A549 (cell line): ENCODE results near the gene CYGB. TPM values are rescaled to one million over a fixed set of nuclear protein-coding genes. Genes with fewer than 3 reads are reported as not detected.
A peak's percentile ranks its signal among the peaks of the same experiment; 100 is the strongest.

Experiments used
- ATAC-seq, 2 experiments: fragments of 200-7000 bp in 1 of 2; fragments of >200 bp in 1 of 2; cut with Nextera tagmentation in 1 of 2; cut with Tn5 transposase in 1 of 2; 3 replicates each; pipeline versions ENCODE4 v1.8.0 to v1.9.1; 2018 to 2020; ENCODE audit warnings: mild to moderate bottlenecking in 1 of 2, moderate library complexity in 1 of 2
- CTCF ChIA-PET: fragments of 300-600 bp; sonication (Branson Sonifier 250); formaldehyde crosslinking; extraction: SDS; loops from one replicate; lab custom pipeline; 2021; ENCODE audit warnings: antibody characterized with exemption, inconsistent platforms; lab: Yijun Ruan, JAX
- POLR2A ChIA-PET: fragments of 350-600 bp; formaldehyde crosslinking; extraction: SDS; loops from one replicate; lab custom pipeline; 2021; ENCODE audit warnings: antibody characterized with exemption, inconsistent platforms; lab: Yijun Ruan, JAX
- DNase-seq, 2 experiments: peaks; one replicate each; pipeline versions ENCODE4 v3.0.0 to v3.0.0-alpha.2; 2011 to 2016; ENCODE audit warnings: low read depth in 1 of 2, low spot score in 1 of 2
- FAIRE-seq: peaks from 2 replicates; lab custom pipeline; 2011; peaks lifted over from hg19 to GRCh38; lab: Jason Lieb, UNC
- H3K27ac ChIP-seq, 2 experiments: fragments of >200 bp; sonication (Bioruptor Twin); formaldehyde crosslinking; 3 replicates each; pipeline ENCODE4 v1.5.1; 2016 to 2017
- H3K4me1 ChIP-seq: fragments of >200 bp; sonication (Bioruptor Twin); formaldehyde crosslinking; 3 replicates; pipeline ENCODE4 v1.6.1; 2016
- H3K4me2 ChIP-seq: fragments of >200 bp; sonication (Bioruptor Twin); formaldehyde crosslinking; 3 replicates; pipeline ENCODE4 v1.6.1; 2016
- H3K4me3 ChIP-seq: fragments of >200 bp; sonication (Bioruptor Twin); formaldehyde crosslinking; 3 replicates; pipeline ENCODE4 v1.5.1; 2016
- H3K9me3 ChIP-seq: fragments of >200 bp; sonication (Bioruptor Twin); formaldehyde crosslinking; 3 replicates; pipeline ENCODE4 v1.6.1; 2016
- ATOH8 ChIP-seq: fragments of 250-450 bp; sonication (Bioruptor Pico); IDR thresholded peaks from 2 replicates; pipeline ENCODE4 v1.5.0; 2020; ENCODE audit warnings: low read depth, mild to moderate bottlenecking, moderate library complexity
- BHLHE40 ChIP-seq: IDR thresholded peaks from 2 replicates; pipeline ENCODE4 v1.6.1; 2012; ENCODE audit warnings: low read depth, low read length, inconsistent platforms
- CHD2 ChIP-seq: fragments of 150-350 bp; IDR thresholded peaks from 2 replicates; pipeline ENCODE4 v1.6.1; 2014; ENCODE audit warnings: low read length; ENCODE audit not compliant: partially characterized antibody
- ESRRA ChIP-seq: fragments of 150-350 bp; IDR thresholded peaks from 2 replicates; pipeline ENCODE4 v1.6.1; 2014; ENCODE audit warnings: mild to moderate bottlenecking, low read length, borderline replicate concordance
- HDAC2 ChIP-seq: fragments of 200-600 bp; sonication (generic); IDR thresholded peaks from 2 replicates; pipeline ENCODE4 v1.6.1; 2016
- HEYL ChIP-seq: fragments of 250-450 bp; sonication (Bioruptor Pico); IDR thresholded peaks from 2 replicates; pipeline ENCODE4 v1.8.0; 2021; ENCODE audit warnings: mild to moderate bottlenecking, moderate library complexity
- HOXA7 ChIP-seq: fragments of 250-450 bp; sonication (Bioruptor Pico); IDR thresholded peaks from 2 replicates; pipeline ENCODE4 v1.5.0; 2020; ENCODE audit warnings: mild to moderate bottlenecking, moderate library complexity
- JUNB ChIP-seq: fragments of >200 bp; sonication (Bioruptor Twin); formaldehyde crosslinking; IDR thresholded peaks from 2 replicates; pipeline ENCODE4 v1.6.1; 2016
- MYC ChIP-seq: IDR thresholded peaks from 2 replicates; pipeline ENCODE4 v1.6.1; 2012; ENCODE audit warnings: mild to moderate bottlenecking, inconsistent platforms, low read length, improper control_type of control experiment, borderline replicate concordance
- PBX3 ChIP-seq: IDR thresholded peaks from 2 replicates; pipeline ENCODE4 v1.6.1; 2012
- POLR2A ChIP-seq: IDR thresholded peaks from 2 replicates; pipeline ENCODE4 v1.6.1; 2012; ENCODE audit warnings: mild to moderate bottlenecking, low read length
- REST ChIP-seq: fragments of 200-600 bp; sonication (generic); IDR thresholded peaks from 2 replicates; pipeline ENCODE4 v1.6.1; 2016; ENCODE audit warnings: antibody characterized with exemption, mild to moderate bottlenecking, moderate library complexity
- RFX5 ChIP-seq: fragments of 450-650 bp; IDR thresholded peaks from 2 replicates; pipeline ENCODE4 v1.7.1; 2014; ENCODE audit warnings: antibody characterized with exemption, mild to moderate bottlenecking, moderate library complexity
- SREBF2 ChIP-seq: fragments of 450-650 bp; IDR thresholded peaks from 2 replicates; pipeline ENCODE4 v1.6.1; 2014; ENCODE audit warnings: mild to moderate bottlenecking, moderate library complexity
- TP53 ChIP-seq: fragments of 250-450 bp; sonication (Bioruptor Pico); IDR thresholded peaks from 2 replicates; pipeline ENCODE4 v1.5.0; 2021; ENCODE audit warnings: mild to moderate bottlenecking, moderate library complexity
- WGBS: methylation state at CpG from one replicate; pipeline ENCODE4 v1.1.6; 2017; ENCODE audit errors: missing lambda C conversion rate; 5-methylcytosine and 5-hydroxymethylcytosine counted together
- polyA plus RNA-seq, 4 experiments: library from polyadenylated mRNA; depleted of rRNA in 3 of 4; stranded (reverse); fragments of >200 nt; fragmentation: RNase III in 1 of 4; extraction: RNeasy Plus Mini Kit Qiagen cat#74134 plus additional on column Dnase treatment in 1 of 4; gene quantifications; 2 replicates in 3 of 4; 3 replicates in 1 of 4; pipeline ENCODE4 v1.2.3, GENCODE V29; 2011 to 2017
- TF ChIP-seq, protein P1 (sequence below): fragments of >200 bp; sonication (Bioruptor Twin); formaldehyde crosslinking; IDR thresholded peaks from 3 replicates; pipeline ENCODE4 v1.5.1; 2016
- TF ChIP-seq, protein P2 (sequence below): IDR thresholded peaks from 2 replicates; pipeline ENCODE4 v1.6.1; 2012; ENCODE audit warnings: low read depth, borderline replicate concordance

CYGB gene
- polyA plus RNA-seq, 2 of the 4 experiments (the other 2 are of a cell fraction) = 1.1 TPM

DNA sequence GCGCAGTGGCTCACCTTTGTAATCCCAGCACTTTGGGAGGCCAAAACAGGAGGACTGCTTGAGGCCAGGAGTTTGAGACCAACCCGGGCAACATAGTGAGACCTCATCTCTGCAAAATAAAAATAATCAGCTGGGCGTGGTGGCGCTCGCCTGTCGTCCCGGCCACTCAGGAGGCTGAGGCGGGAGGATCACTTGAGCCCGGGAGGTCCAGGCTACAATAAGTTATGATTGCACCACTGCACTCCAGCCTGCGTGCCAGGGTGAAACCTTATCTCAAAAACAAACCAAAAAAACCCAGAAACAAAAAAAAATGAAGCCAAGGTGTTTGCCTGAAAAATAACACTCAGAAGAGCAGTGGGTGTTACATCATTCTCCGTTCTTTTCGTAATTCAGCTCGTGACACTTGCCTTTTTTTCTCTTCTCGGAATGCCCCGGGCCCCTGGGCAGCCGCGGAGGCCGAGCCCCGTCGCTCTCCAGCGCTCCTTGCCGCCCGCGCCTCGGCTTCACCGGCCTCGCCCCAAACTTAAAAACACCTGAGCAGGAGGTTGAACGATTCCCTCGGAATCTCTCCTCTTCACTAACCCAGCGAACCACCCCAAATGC is 19.4 kb upstream of the CYGB start (continued):
- TF ChIP-seq HOXA7 = 0 out of 2 replicates have a peak, but pooled peaks have one; percentile 15
- no peak for TF ChIP-seq HEYL
- TF ChIP-seq POLR2A = no peak
- TF ChIP-seq JUNB = no peak
- no peak for TF ChIP-seq CHD2

GRCh38 chr17:76554131-76554530 is 16.6 kb upstream of the CYGB start:
- Histone ChIP-seq H3K4me1 (peaks cover 33% of the 10 kb centered on the region), H3K4me3 (no peak overlapping the region), H3K27ac (peak overlapping the region in 1 of 2 experiments; percentile 17; a peak in 1 of 6 replicates), H3K9me3 (no peaks in the 10 kb centered on the region), H3K4me2 (no peak overlapping the region)
- no peak for DNase-seq
- WGBS = 76% methylated on average over 6 of the region's 6 CpGs
- ChIA-PET CTCF (interaction anchor here (0.6 to 15.7 kb wide), 4 partner anchors 16 to 184 kb away, joined by 3 to 185 read pairs (median 4); partner anchors contain the start of gene CYGB), POLR2A (no interaction called here)
- no peak for TF ChIP-seq BHLHE40
- no peak for TF ChIP-seq POLR2A
- TF ChIP-seq PBX3 = no peak
- no peak for TF ChIP-seq RFX5
- TF ChIP-seq ESRRA = no peak
- TF ChIP-seq TP53 (CRISPR knock-in tag) = no peak
- no peak for TF ChIP-seq MYC
- TF ChIP-seq, protein P1, sequence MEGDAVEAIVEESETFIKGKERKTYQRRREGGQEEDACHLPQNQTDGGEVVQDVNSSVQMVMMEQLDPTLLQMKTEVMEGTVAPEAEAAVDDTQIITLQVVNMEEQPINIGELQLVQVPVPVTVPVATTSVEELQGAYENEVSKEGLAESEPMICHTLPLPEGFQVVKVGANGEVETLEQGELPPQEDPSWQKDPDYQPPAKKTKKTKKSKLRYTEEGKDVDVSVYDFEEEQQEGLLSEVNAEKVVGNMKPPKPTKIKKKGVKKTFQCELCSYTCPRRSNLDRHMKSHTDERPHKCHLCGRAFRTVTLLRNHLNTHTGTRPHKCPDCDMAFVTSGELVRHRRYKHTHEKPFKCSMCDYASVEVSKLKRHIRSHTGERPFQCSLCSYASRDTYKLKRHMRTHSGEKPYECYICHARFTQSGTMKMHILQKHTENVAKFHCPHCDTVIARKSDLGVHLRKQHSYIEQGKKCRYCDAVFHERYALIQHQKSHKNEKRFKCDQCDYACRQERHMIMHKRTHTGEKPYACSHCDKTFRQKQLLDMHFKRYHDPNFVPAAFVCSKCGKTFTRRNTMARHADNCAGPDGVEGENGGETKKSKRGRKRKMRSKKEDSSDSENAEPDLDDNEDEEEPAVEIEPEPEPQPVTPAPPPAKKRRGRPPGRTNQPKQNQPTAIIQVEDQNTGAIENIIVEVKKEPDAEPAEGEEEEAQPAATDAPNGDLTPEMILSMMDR = no peak
- no peak for TF ChIP-seq JUNB
- no peak for TF ChIP-seq HDAC2
- TF ChIP-seq REST = no peak
- TF ChIP-seq, protein P2, sequence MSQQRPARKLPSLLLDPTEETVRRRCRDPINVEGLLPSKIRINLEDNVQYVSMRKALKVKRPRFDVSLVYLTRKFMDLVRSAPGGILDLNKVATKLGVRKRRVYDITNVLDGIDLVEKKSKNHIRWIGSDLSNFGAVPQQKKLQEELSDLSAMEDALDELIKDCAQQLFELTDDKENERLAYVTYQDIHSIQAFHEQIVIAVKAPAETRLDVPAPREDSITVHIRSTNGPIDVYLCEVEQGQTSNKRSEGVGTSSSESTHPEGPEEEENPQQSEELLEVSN = no peak
- no peak for TF ChIP-seq ATOH8
- no peak for TF ChIP-seq SREBF2
- no peak for ATAC-seq
- no peak for FAIRE-seq
